Cardiac fibroblast (primary cell): ENCODE data around the gene SNAP91.
A peak's percentile ranks its signal among the peaks of the same experiment; 100 is the strongest.
"Not testable (repeated sequence)": the region's sequence is repeated elsewhere in the genome, so short reads cannot be mapped to it uniquely, and the experiment has no call there.

Experiments
- DNase-seq, 2 donors: peaks; one replicate each; pipeline versions ENCODE4 v3.0.0 to v3.0.0-alpha.2; 2010; ENCODE audit warnings: low read depth in 2 of 2
- H3K4me3 ChIP-seq, 2 donors: replicated peaks in 1 of 2; 1 replicate in 1 of 2; 2 replicates in 1 of 2; pipeline ENCODE4 v1.5.1; 2011; ENCODE audit warnings: low read depth in 2 of 2, low read length in 2 of 2, mild to moderate bottlenecking in 2 of 2, moderate library complexity in 1 of 2
- CTCF ChIP-seq: IDR thresholded peaks from one replicate; pipeline ENCODE4 v1.5.1; 2011; ENCODE audit warnings: low read depth, mild to moderate bottlenecking, low read length, inconsistent platforms

The SNAP91 gene

GRCh38 chr6:83592770-83593394 lies 116.0 kb downstream of the SNAP91 start:
- peak; percentile 67 for TF ChIP-seq CTCF

GRCh38 chr6:83590416-83590815 lies 118.5 kb downstream of the SNAP91 start:
- peak; percentile 39 to 63 for DNase-seq
- H3K4me3 ChIP-seq: no peak overlapping the region
- no peak for TF ChIP-seq CTCF

More at GRCh38 chr6:83592770-83593394, 116.0 kb downstream of the SNAP91 start:
- DNase-seq: peak; percentile 19 to 28
- H3K4me3 ChIP-seq: no peak overlapping the region

GRCh38 chr6:83589076-83589475 lies 119.8 kb downstream of the SNAP91 start:
- H3K4me3 ChIP-seq: no peak overlapping the region
- DNase-seq: peak in 1 of 2 donors; percentile 19
- TF ChIP-seq CTCF: no peak

GRCh38 chr6:83578057-83578456 lies 130.8 kb downstream of the SNAP91 start:
- no peak for DNase-seq
- no peak overlapping the region for H3K4me3 ChIP-seq
- TF ChIP-seq CTCF: no peak

- no peak for TF ChIP-seq CTCF
- DNase-seq: no peak
- H3K4me3 ChIP-seq: no peak overlapping the region
Observed at GRCh38 chr6:83574783-83575182, 134.1 kb downstream of the SNAP91 start.

- not testable (repeated sequence) for H3K4me3 ChIP-seq, DNase-seq
Observed at GRCh38 chr6:83571663-83572185, 137.2 kb downstream of the SNAP91 start.

GRCh38 chr6:83558975-83559374 lies 149.9 kb downstream of the SNAP91 start:
- TF ChIP-seq CTCF: no peak
- DNase-seq: no peak
- H3K4me3 ChIP-seq: no peak overlapping the region
